NB4 (cell line): Measurements from ENCODE around the gene CCP110.

Experiments used
- TF ChIP-seq, protein P1 (sequence below): IDR thresholded peaks from one replicate; pipeline ENCODE4 v1.5.1; 2012; ENCODE audit warnings: low read depth, low read length
- TF ChIP-seq, protein P2 (sequence below): IDR thresholded peaks from 2 replicates; pipeline ENCODE4 v1.6.1; 2011; ENCODE audit warnings: low read depth, low read length

DNA sequence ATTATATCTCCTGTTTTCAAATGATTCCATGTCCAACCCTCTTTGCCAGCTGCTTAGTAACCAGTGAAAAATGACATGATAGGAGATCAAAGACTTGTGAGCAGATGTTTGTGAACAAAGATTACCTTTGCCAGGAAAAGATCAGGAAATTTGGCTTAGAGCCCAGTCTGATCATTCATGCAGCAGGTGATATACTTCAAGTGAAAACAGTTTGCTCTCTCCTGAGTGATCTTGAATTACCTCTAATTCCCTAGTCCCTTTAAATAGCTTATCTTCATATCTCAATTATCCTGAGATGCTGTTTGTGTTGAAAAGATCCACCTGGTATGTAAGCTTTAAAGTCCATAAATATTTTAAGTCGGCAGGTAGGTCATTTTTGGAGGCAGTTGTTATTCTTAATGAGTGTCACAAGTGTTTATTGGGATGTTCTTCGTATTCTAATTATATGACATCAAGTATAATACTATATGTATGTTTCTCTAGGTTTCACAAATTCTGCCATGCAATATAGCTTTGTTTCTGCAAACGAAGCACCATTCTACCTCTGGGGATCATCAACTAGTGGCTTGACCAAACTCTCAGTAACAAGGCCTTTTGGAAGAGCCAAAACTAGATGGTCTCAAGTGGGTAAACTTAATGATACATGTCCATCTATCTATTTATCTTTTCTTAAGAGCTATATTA is 18.5 kb downstream of the CCP110 start:
- TF ChIP-seq, protein P1, sequence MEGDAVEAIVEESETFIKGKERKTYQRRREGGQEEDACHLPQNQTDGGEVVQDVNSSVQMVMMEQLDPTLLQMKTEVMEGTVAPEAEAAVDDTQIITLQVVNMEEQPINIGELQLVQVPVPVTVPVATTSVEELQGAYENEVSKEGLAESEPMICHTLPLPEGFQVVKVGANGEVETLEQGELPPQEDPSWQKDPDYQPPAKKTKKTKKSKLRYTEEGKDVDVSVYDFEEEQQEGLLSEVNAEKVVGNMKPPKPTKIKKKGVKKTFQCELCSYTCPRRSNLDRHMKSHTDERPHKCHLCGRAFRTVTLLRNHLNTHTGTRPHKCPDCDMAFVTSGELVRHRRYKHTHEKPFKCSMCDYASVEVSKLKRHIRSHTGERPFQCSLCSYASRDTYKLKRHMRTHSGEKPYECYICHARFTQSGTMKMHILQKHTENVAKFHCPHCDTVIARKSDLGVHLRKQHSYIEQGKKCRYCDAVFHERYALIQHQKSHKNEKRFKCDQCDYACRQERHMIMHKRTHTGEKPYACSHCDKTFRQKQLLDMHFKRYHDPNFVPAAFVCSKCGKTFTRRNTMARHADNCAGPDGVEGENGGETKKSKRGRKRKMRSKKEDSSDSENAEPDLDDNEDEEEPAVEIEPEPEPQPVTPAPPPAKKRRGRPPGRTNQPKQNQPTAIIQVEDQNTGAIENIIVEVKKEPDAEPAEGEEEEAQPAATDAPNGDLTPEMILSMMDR = no peak
- TF ChIP-seq, protein P2, sequence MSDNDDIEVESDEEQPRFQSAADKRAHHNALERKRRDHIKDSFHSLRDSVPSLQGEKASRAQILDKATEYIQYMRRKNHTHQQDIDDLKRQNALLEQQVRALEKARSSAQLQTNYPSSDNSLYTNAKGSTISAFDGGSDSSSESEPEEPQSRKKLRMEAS = no peak
